Erythroblast (primary cell): ENCODE results near the gene KRTAP10-10.

Source experiments
- GATA1 ChIP-seq: IDR thresholded peaks from 2 replicates; pipeline ENCODE4 v1.6.1; 2011; ENCODE audit warnings: low read depth, mild to moderate bottlenecking, control low read depth, low read length, moderate library complexity
- POLR2A ChIP-seq: IDR thresholded peaks from 2 replicates; pipeline ENCODE4 v1.6.1; 2011; ENCODE audit warnings: mild to moderate bottlenecking, low read length

DNA sequence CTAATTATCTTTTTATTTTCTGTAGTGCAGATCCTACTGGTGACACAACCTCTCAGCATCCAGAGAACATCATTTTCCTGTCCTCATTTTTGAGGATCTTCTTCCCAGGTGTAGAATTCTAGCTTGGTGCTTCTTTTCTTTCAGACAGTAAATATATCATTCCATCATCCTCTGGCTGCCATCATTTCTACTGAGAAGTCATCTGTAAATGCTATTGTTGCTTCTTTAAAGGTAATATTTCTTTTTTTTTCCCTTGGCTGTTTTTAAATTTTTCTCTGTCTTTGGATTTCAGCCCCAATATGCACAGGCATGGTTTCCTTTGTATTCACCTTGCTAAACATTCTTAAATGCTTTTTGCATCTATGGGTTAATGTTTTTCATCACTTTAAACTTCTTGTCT is 13.6 kb upstream of the KRTAP10-10 start:
- TF ChIP-seq POLR2A: no peak
- no peak for TF ChIP-seq GATA1
